Transverse colon (tissue), 4 donors: Measurements from ENCODE around the gene SLC27A2. TPM values are rescaled to one million over a fixed set of nuclear protein-coding genes. Genes with fewer than 3 reads are reported as not detected.

Experiments used
- DNase-seq: peaks from one replicate; pipeline ENCODE4 v3.0.0-alpha.2; 2019
- H3K27ac ChIP-seq, 4 donors: fragments of 200-600 bp; sonication (generic); 2 replicates each; pipeline ENCODE4 v1.5.1; 2016 to 2018; ENCODE audit warnings: inconsistent platforms in 4 of 4
- H3K27me3 ChIP-seq: fragments of 200-600 bp; sonication (generic); 2 replicates; pipeline ENCODE4 v1.5.1; 2017; ENCODE audit warnings: inconsistent platforms
- H3K36me3 ChIP-seq, 4 donors: fragments of 200-600 bp; sonication (generic); 2 replicates each; pipeline ENCODE4 v1.5.1; 2017 to 2019; ENCODE audit warnings: inconsistent platforms in 4 of 4
- H3K4me1 ChIP-seq, 4 donors: fragments of 200-600 bp; sonication (generic); 2 replicates each; pipeline ENCODE4 v1.5.1; 2017 to 2020; ENCODE audit warnings: inconsistent platforms in 4 of 4
- H3K4me3 ChIP-seq, 4 donors: fragments of 200-600 bp; sonication (generic); 1 replicate in 1 of 4; 2 replicates in 3 of 4; pipeline versions ENCODE4 v1.5.1 to v1.6.1; 2017 to 2019; ENCODE audit warnings: inconsistent platforms in 4 of 4
- H3K9me3 ChIP-seq, 2 donors: fragments of 200-600 bp; sonication (generic); 2 replicates each; pipeline ENCODE4 v1.5.1; 2017 to 2019; ENCODE audit warnings: inconsistent platforms in 2 of 2
- CTCF ChIP-seq, 5 experiments: fragments of 200-600 bp in 3 of 5; fragments of 450-650 bp in 2 of 5; sonication (generic) in 3 of 5; IDR thresholded peaks; 1 replicate in 2 of 5; 2 replicates in 3 of 5; pipeline ENCODE4 v1.5.1; 2016 to 2017; ENCODE audit warnings: antibody characterized with exemption in 5 of 5, inconsistent platforms in 3 of 5, mild to moderate bottlenecking in 2 of 5, moderate library complexity in 1 of 5
- EP300 ChIP-seq: sonication (generic); formaldehyde crosslinking; IDR thresholded peaks from one replicate; pipeline ENCODE4 v1.6.1; 2017; ENCODE audit warnings: antibody characterized with exemption, low read depth
- POLR2A ChIP-seq: fragments of 450-650 bp; IDR thresholded peaks from one replicate; pipeline ENCODE4 v1.6.1; 2016; ENCODE audit warnings: antibody characterized with exemption, mild to moderate bottlenecking, moderate library complexity
- POLR2AphosphoS5 ChIP-seq, 3 donors: sonication (generic); formaldehyde crosslinking; IDR thresholded peaks; one replicate each; pipeline ENCODE4 v1.6.1; 2016; ENCODE audit warnings: antibody characterized with exemption in 3 of 3
- WGBS, 2 donors: methylation state at CpG; one replicate each; pipeline ENCODE4 v1.1.5; 2018; ENCODE audit warnings: low coverage in 1 of 2; 5-methylcytosine and 5-hydroxymethylcytosine counted together
- in situ Hi-C, 4 donors: fragments of 200-750 bp; cut with MboI; loops; one replicate each; pipeline versions ENCODE4 v1.15.0 to v1.15.1; 2017; ENCODE audit warnings: low sequenced_read_pairs in 3 of 4, low pct_ligation_motif_present in 1 of 4, low pct_unique_long_range_greater_than_20kb in 1 of 4
- intact Hi-C: fragments of 100-400 bp; cut with DNase I; formaldehyde crosslinking; loops from one replicate; pipeline ENCODE4 v1.15.1; 2023; ENCODE audit warnings: low total_unique reads
- total RNA-seq, 4 donors: library from RNA; depleted of rRNA; stranded (reverse); fragments of >200 nt; gene quantifications; one replicate each; pipeline ENCODE4 v1.1.0, GENCODE V29; 2016

Gene SLC27A2
- total RNA-seq, 4 donors from 2014 or later = 8.2 to 38.3 (median 21.5) TPM

GRCh38 chr15:50137330-50137761, 44.6 kb upstream of the SLC27A2 start:
- in situ Hi-C loops = loop anchor here (25.0 kb wide), 4 partner anchors 725 to 1275 kb away; partner anchors contain the start of gene FGF7 (in 1 of the 4)
- Histone ChIP-seq H3K9me3 (no peaks in the 10 kb centered on the region), H3K27me3 (no peaks in the 10 kb centered on the region), H3K27ac (no peak overlapping the region), H3K4me1 (no peaks in the 10 kb centered on the region), H3K4me3 (no peak overlapping the region), H3K36me3 (no peaks in the 10 kb centered on the region)
- 73 to 79% methylated on average over 3 to 7 of the region's 7 CpGs for WGBS, 2 donors
- intact Hi-C loops = loop anchor here (10.0 kb wide), 1 partner anchor 903 kb away; no protein-coding TSS in a partner anchor
- DNase-seq = no peak
- no peak for TF ChIP-seq POLR2AphosphoS5 (IDR thresholded peaks at IDR 0.05)
- TF ChIP-seq EP300 = no peak
- TF ChIP-seq POLR2A = no peak
- no peak for TF ChIP-seq CTCF (IDR thresholded peaks at IDR 0.05)

- H3K27ac ChIP-seq = no peak overlapping the region
- intact Hi-C loops (loop anchor here (10.0 kb wide), 1 partner anchor 903 kb away; no protein-coding TSS in a partner anchor), in situ Hi-C loops (loop anchor here (25.0 kb wide), 4 partner anchors 726 to 1276 kb away; partner anchors contain the start of gene FGF7 (in 1 of the 4))
- no peaks in the 10 kb centered on the region for H3K27me3 ChIP-seq
- no peaks in the 10 kb centered on the region for H3K9me3 ChIP-seq
- no peaks in the 10 kb centered on the region for H3K36me3 ChIP-seq
- no peaks in the 10 kb centered on the region for H3K4me1 ChIP-seq
- DNase-seq = no peak
- 90 to 92% methylated on average over 2 of the region's 2 CpGs for WGBS, 2 donors
- no peak overlapping the region for H3K4me3 ChIP-seq
- no peak for TF ChIP-seq EP300
- no peak for TF ChIP-seq POLR2A
- no peak for TF ChIP-seq POLR2AphosphoS5 (IDR thresholded peaks at IDR 0.05)
- no peak for TF ChIP-seq CTCF (IDR thresholded peaks at IDR 0.05)
Observed at GRCh38 chr15:50137893-50138292, 44.1 kb upstream of the SLC27A2 start.

- H3K27ac ChIP-seq = no peak overlapping the region
- in situ Hi-C loops (loop anchor here (25.0 kb wide), 4 partner anchors 726 to 1276 kb away; partner anchors contain the start of gene FGF7 (in 1 of the 4)), intact Hi-C loops (loop anchor here (10.0 kb wide), 1 partner anchor 904 kb away; no protein-coding TSS in a partner anchor)
- TF ChIP-seq EP300 (no peak), CTCF (IDR thresholded peaks at IDR 0.05) (no peak), POLR2A (no peak), POLR2AphosphoS5 (IDR thresholded peaks at IDR 0.05) (no peak)
- no peaks in the 10 kb centered on the region for H3K36me3 ChIP-seq
- DNase-seq = no peak
- H3K4me1 ChIP-seq = no peaks in the 10 kb centered on the region
- H3K4me3 ChIP-seq = no peak overlapping the region
- no peaks in the 10 kb centered on the region for H3K9me3 ChIP-seq
- no peaks in the 10 kb centered on the region for H3K27me3 ChIP-seq
Observed at GRCh38 chr15:50138391-50138790, 43.6 kb upstream of the SLC27A2 start.

GRCh38 chr15:50140098-50140497, 41.9 kb upstream of the SLC27A2 start:
- Histone ChIP-seq H3K27ac (no peak overlapping the region), H3K4me1 (peaks cover 0 to 2% (median 0%) of the 10 kb centered on the region in 4 donors), H3K9me3 (no peaks in the 10 kb centered on the region), H3K4me3 (no peak overlapping the region), H3K36me3 (no peaks in the 10 kb centered on the region), H3K27me3 (no peaks in the 10 kb centered on the region)
- DNase-seq = no peak
- TF ChIP-seq POLR2AphosphoS5 (IDR thresholded peaks at IDR 0.05) (no peak), CTCF (IDR thresholded peaks at IDR 0.05) (no peak), POLR2A (no peak), EP300 (no peak)
- intact Hi-C loops (no loop called here), in situ Hi-C loops (loop anchor here (10.0 to 25.0 kb wide), 5 partner anchors 728 to 1278 kb away; partner anchors contain the start of gene FGF7 (in 1 of the 4))
- WGBS, 2 donors = 0% methylated on average over 1 of the region's 1 CpG
